RWPE2 (cell line): ENCODE data around the gene ARL5C.
A peak's percentile ranks its signal among the peaks of the same experiment; 100 is the strongest.

ENCODE experiments used
- ATAC-seq: fragments of 200-7000 bp; cut with Tn5 transposase; 3 replicates; pipeline ENCODE4 v1.9.1; 2021; ENCODE audit warnings: low read depth
- DNase-seq: peaks from one replicate; pipeline ENCODE4 v3.0.0-alpha.2; 2020; ENCODE audit warnings: low spot score
- H3K27ac ChIP-seq: fragments of 450-650 bp; 2 replicates; pipeline ENCODE4 v1.5.1; 2017; ENCODE audit warnings: mild to moderate bottlenecking; ENCODE audit not compliant: poor library complexity, severe bottlenecking
- H3K27me3 ChIP-seq: fragments of 250-450 bp; sonication (Bioruptor Pico); 2 replicates; pipeline ENCODE4 v1.5.1; 2021; ENCODE audit warnings: mild to moderate bottlenecking, moderate library complexity; ENCODE audit not compliant: insufficient read depth, poor library complexity, severe bottlenecking
- H3K36me3 ChIP-seq: fragments of 250-450 bp; sonication (Bioruptor Pico); 2 replicates; pipeline ENCODE4 v1.5.1; 2020; ENCODE audit warnings: low read depth, mild to moderate bottlenecking, moderate library complexity
- H3K4me1 ChIP-seq: fragments of 250-450 bp; sonication (Bioruptor Pico); 2 replicates; pipeline ENCODE4 v1.5.1; 2021; ENCODE audit warnings: mild to moderate bottlenecking, moderate library complexity; ENCODE audit not compliant: insufficient read depth, poor library complexity, severe bottlenecking
- H3K4me3 ChIP-seq: fragments of 250-450 bp; sonication (Bioruptor Pico); 2 replicates; pipeline ENCODE4 v1.5.1; 2021; ENCODE audit warnings: mild to moderate bottlenecking, moderate library complexity; ENCODE audit not compliant: severe bottlenecking
- H3K9me3 ChIP-seq: fragments of 250-450 bp; sonication (Bioruptor Pico); 2 replicates; pipeline ENCODE4 v1.5.1; 2021; ENCODE audit warnings: mild to moderate bottlenecking, moderate library complexity; ENCODE audit not compliant: severe bottlenecking
- TF ChIP-seq, protein P1 (sequence below): fragments of 450-650 bp; IDR thresholded peaks from one replicate; pipeline ENCODE4 v1.5.1; 2017; ENCODE audit warnings: mild to moderate bottlenecking, moderate library complexity; ENCODE audit not compliant: poor library complexity, severe bottlenecking

ARL5C gene

DNA sequence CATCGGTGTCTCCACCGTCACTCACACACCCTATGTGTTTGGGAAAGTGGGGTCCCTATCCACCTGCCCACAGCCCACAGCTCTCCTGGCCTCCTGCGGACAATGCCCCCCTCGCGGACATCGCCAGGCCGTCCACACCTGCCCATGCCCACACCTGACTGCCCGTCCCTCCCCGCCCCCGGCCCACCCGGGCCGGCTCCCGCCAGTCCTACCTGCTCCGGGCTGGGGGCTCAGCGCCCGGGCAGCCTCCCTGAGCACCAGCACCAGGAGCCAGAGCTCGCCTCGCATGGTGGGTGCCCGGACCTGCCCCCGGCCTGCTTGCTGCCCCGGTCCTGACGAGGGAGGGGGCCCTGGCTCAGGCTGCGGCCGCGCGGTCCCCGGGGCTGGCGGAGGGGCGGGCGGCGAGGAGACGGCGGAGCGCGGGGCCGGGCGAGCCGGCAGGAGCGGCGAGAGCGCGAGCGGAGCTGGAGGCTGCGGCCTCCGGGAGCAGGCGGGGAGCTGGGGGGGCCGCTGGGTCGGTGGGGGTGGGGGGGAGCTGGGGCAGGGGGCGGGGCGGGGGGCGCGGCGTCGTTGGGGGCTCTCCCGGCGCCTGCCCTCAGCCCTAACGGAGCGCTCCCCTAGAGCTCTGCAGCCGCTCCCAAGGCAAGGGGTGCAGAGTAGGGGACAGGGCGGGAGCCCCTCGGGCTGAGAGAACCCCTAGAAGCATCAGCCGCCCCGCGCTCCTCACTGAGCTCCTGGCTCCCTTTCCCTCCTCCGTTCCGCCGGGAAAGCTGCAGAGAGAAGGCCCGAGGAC, 14.6 kb downstream of the ARL5C start, which contains the start of gene PLXDC1:
TSS of gene PLXDC1 (minus strand) at position 488 of the 793 bp plus-strand sequence. CDS start at position 288, 200 bp downstream.
- DNase-seq: no peak
- no peak for ATAC-seq
- TF ChIP-seq, protein P1, sequence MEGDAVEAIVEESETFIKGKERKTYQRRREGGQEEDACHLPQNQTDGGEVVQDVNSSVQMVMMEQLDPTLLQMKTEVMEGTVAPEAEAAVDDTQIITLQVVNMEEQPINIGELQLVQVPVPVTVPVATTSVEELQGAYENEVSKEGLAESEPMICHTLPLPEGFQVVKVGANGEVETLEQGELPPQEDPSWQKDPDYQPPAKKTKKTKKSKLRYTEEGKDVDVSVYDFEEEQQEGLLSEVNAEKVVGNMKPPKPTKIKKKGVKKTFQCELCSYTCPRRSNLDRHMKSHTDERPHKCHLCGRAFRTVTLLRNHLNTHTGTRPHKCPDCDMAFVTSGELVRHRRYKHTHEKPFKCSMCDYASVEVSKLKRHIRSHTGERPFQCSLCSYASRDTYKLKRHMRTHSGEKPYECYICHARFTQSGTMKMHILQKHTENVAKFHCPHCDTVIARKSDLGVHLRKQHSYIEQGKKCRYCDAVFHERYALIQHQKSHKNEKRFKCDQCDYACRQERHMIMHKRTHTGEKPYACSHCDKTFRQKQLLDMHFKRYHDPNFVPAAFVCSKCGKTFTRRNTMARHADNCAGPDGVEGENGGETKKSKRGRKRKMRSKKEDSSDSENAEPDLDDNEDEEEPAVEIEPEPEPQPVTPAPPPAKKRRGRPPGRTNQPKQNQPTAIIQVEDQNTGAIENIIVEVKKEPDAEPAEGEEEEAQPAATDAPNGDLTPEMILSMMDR: no peak
- Histone ChIP-seq H3K4me3 (peak within 1 kb of the TSS; percentile 71), H3K9me3 (no peaks in the 10 kb centered on the region), H3K36me3 (no peaks in the 10 kb centered on the region), H3K4me1 (no peaks in the 10 kb centered on the region), H3K27ac (no peak within 1 kb of the TSS), H3K27me3 (peaks cover 10% of the 10 kb centered on the region)

GRCh38 chr17:39150795-39151149, 15.2 kb downstream of the ARL5C start:
- DNase-seq: no peak

DNA sequence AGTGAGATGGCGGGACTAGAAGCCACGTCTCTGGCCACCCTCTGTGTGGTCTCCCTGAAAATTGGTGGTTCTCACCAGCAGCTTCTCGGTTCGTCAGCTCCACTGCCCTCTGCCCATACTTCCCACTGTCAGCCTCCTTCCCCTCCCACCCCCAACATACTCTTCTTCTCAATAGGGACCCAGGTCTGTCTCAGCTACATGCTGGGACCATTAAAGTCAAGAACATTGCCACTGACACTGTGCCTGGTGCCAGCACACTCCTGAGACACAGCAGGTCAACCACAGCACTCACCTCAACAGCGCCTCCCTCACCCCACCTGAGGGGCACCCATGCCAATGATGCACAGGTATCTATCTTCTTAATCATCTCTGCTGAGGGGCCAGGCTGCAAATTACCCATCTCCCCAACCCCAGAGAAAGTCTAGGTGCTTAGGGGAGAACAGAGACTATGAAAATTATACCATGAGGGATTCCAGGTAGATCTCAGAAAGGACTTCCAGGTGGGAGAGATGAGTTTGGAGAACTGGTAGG, 15.8 kb downstream of the ARL5C start:
- Histone ChIP-seq H3K27me3 (peaks cover 10% of the 10 kb centered on the region), H3K4me1 (no peaks in the 10 kb centered on the region), H3K36me3 (no peaks in the 10 kb centered on the region), H3K4me3 (no peak overlapping the region), H3K9me3 (no peaks in the 10 kb centered on the region), H3K27ac (no peak overlapping the region)
- no peak for ATAC-seq
- no peak for DNase-seq
- TF ChIP-seq, protein P1: no peak

More at GRCh38 chr17:39150795-39151149, 15.2 kb downstream of the ARL5C start:
- H3K27ac ChIP-seq: no peak overlapping the region
- peaks cover 10% of the 10 kb centered on the region for H3K27me3 ChIP-seq
- H3K4me1 ChIP-seq: no peaks in the 10 kb centered on the region
- no peak overlapping the region for H3K4me3 ChIP-seq
- ATAC-seq: no peak
- no peaks in the 10 kb centered on the region for H3K36me3 ChIP-seq
- H3K9me3 ChIP-seq: no peaks in the 10 kb centered on the region
- TF ChIP-seq, protein P1: no peak

GRCh38 chr17:39147221-39148185, 18.5 kb downstream of the ARL5C start:
- no peak for ATAC-seq
- Histone ChIP-seq H3K27me3 (peaks cover 10% of the 10 kb centered on the region), H3K4me1 (peaks cover 4% of the 10 kb centered on the region), H3K27ac (no peak overlapping the region), H3K36me3 (no peaks in the 10 kb centered on the region), H3K9me3 (no peaks in the 10 kb centered on the region), H3K4me3 (no peak overlapping the region)
- DNase-seq: no peak
- TF ChIP-seq, protein P1: no peak
